ENCODE results near the gene FERMT1.

FERMT1 gene

GRCh38 chr20:6091661-6092060 is 31.2 kb downstream of the FERMT1 start:
- no peak for DNase-seq (ENCODE audit: low read depth)
- no peak for TF ChIP-seq CTCF (IDR thresholded peaks at IDR 0.05; ENCODE audit: insufficient read depth, low read depth, low read length, missing control alignments)
- no peak overlapping the region for H3K4me3 ChIP-seq (ENCODE audit: low read length)

GRCh38 chr20:6086868-6087267 is 36.0 kb downstream of the FERMT1 start:
- TF ChIP-seq CTCF (IDR thresholded peaks at IDR 0.05; ENCODE audit: insufficient read depth, low read depth, low read length, missing control alignments), result no peak

GRCh38 chr20:6083926-6084325 is 38.9 kb downstream of the FERMT1 start:
- H3K4me3 ChIP-seq (ENCODE audit: low read length), result no peak overlapping the region
- TF ChIP-seq CTCF (IDR thresholded peaks at IDR 0.05; ENCODE audit: insufficient read depth, low read depth, low read length, missing control alignments), result no peak
- no peak for DNase-seq (ENCODE audit: low read depth)

More at GRCh38 chr20:6086868-6087267, 36.0 kb downstream of the FERMT1 start:
- no peak overlapping the region for H3K4me3 ChIP-seq (ENCODE audit: low read length)
- peak; percentile 84 for DNase-seq (ENCODE audit: low read depth)

GRCh38 chr20:6081236-6081635 is 41.6 kb downstream of the FERMT1 start:
- DNase-seq (ENCODE audit: low read depth), result peak; percentile 44
- TF ChIP-seq CTCF (IDR thresholded peaks at IDR 0.05; ENCODE audit: insufficient read depth, low read depth, low read length, missing control alignments), result no peak
- no peak overlapping the region for H3K4me3 ChIP-seq (ENCODE audit: low read length)

- no peak for DNase-seq (ENCODE audit: low read depth)
- TF ChIP-seq CTCF (IDR thresholded peaks at IDR 0.05; ENCODE audit: insufficient read depth, low read depth, low read length, missing control alignments), result no peak
- no peak overlapping the region for H3K4me3 ChIP-seq (ENCODE audit: low read length)
Measured at GRCh38 chr20:6079016-6079415, 43.8 kb downstream of the FERMT1 start.

GRCh38 chr20:6075428-6076219 is 47.2 kb downstream of the FERMT1 start:
- no peak for DNase-seq (ENCODE audit: low read depth)
- H3K4me3 ChIP-seq (ENCODE audit: low read length), result no peak overlapping the region
- no peak for TF ChIP-seq CTCF (IDR thresholded peaks at IDR 0.05; ENCODE audit: insufficient read depth, low read depth, low read length, missing control alignments)

GRCh38 chr20:6074784-6075183 is 48.0 kb downstream of the FERMT1 start:
- no peak for DNase-seq (ENCODE audit: low read depth)
- no peak overlapping the region for H3K4me3 ChIP-seq (ENCODE audit: low read length)
- TF ChIP-seq CTCF (IDR thresholded peaks at IDR 0.05; ENCODE audit: insufficient read depth, low read depth, low read length, missing control alignments), result no peak

Data from epithelial cell of esophagus (primary cell).